Ovary (tissue), 9 donors: Measurements from ENCODE around the gene DIPK1B. TPM values are rescaled to one million over a fixed set of nuclear protein-coding genes. Genes with fewer than 3 reads are reported as not detected.

Experiments used
- DNase-seq, 5 donors: peaks; one replicate each; pipeline ENCODE4 v3.0.0-alpha.2; 2019 to 2020
- H3K27ac ChIP-seq, 2 donors: fragments of 200-600 bp; one replicate each; pipeline versions ENCODE4 v1.5.1 to v1.8.0; 2019 to 2022
- H3K27me3 ChIP-seq: fragments of 200-600 bp; one replicate; pipeline ENCODE4 v1.8.0; 2022
- H3K36me3 ChIP-seq: fragments of 200-600 bp; sonication (generic); one replicate; pipeline ENCODE4 v1.5.1; 2019
- H3K4me1 ChIP-seq: one replicate; pipeline ENCODE4 v1.8.1; 2013; ENCODE audit warnings: mild to moderate bottlenecking, moderate library complexity; ENCODE audit not compliant: insufficient read depth
- H3K4me3 ChIP-seq: fragments of 200-600 bp; sonication (generic); one replicate; pipeline ENCODE4 v1.5.1; 2017
- H3K9me3 ChIP-seq, 2 donors: fragments of 200-600 bp in 1 of 2; sonication (generic) in 1 of 2; one replicate each; pipeline versions ENCODE4 v1.5.1 to v1.8.1; 2013 to 2019; ENCODE audit warnings: mild to moderate bottlenecking in 1 of 2, moderate library complexity in 1 of 2
- EP300 ChIP-seq: sonication (generic); formaldehyde crosslinking; IDR thresholded peaks from one replicate; pipeline ENCODE4 v1.6.1; 2017; ENCODE audit warnings: antibody characterized with exemption
- POLR2A ChIP-seq: fragments of 450-650 bp; IDR thresholded peaks from one replicate; pipeline ENCODE4 v1.6.1; 2017; ENCODE audit warnings: antibody characterized with exemption, mild to moderate bottlenecking, moderate library complexity
- WGBS, 3 donors: extraction: QIAGEN DNeasy Blood & Tissue Kit in 1 of 3; methylation state at CpG; one replicate each; pipeline versions ENCODE4 v1.1.5 to v1.1.7; 2013 to 2017; 5-methylcytosine and 5-hydroxymethylcytosine counted together
- intact Hi-C, 4 donors: fragments of 100-400 bp; cut with DNase I; formaldehyde crosslinking; loops; one replicate each; pipeline versions ENCODE4 v1.11.0 to v1.15.1; 2022 to 2023
- polyA plus RNA-seq, 2 donors: library from polyadenylated mRNA; stranded (reverse); fragments of 200-250 nt in 1 of 2; fragments of 350-450 nt in 1 of 2; fragmentation: Illumina TruSeq in 1 of 2; extraction: RNeasy Lipid Tissue Mini Kit (QIAGEN cat#74804) in 1 of 2; gene quantifications; one replicate each; pipeline ENCODE4 v1.2.3, GENCODE V29; 2013 to 2014
- total RNA-seq, 7 donors: library from RNA; depleted of rRNA in 2 of 7; stranded (reverse); fragments of >200 nt in 2 of 7; fragmentation: NEBNext Ultra II Directional in 3 of 7; extraction: Animal tissue kit (Norgen Biotek cat#: 25700) in 3 of 7; gene quantifications; one replicate each; pipeline versions ENCODE4 v1.1.0 to v1.2.4, GENCODE V29; 2016 to 2023
- TF ChIP-seq, protein P1 (sequence below), 3 donors: fragments of 450-650 bp in 2 of 3; fragments of 200-600 bp in 1 of 3; IDR thresholded peaks; one replicate each; pipeline versions ENCODE4 v1.5.1 to v1.8.0; 2016 to 2022; ENCODE audit warnings: antibody characterized with exemption in 3 of 3, mild to moderate bottlenecking in 1 of 3
- donor health status: DM: no; HTN: no; CAD: no; lungs with moderate emphysema.
- donor health status: DM: no; HTN: no; CAD: no.
- donor health status: Bipolar disorder and iron deficiency.
- donor health status: DM: yes; HTN: yes; CAD: no.
- donor health status: DM: no; HTN: no; CAD: no.
- donor health status: DM: yes; HTN: yes; CAD: no.

DIPK1B gene
- total and polyA plus RNA-seq, 9 donors = 2.9 to 23.4 (median 13.1) TPM

DNA sequence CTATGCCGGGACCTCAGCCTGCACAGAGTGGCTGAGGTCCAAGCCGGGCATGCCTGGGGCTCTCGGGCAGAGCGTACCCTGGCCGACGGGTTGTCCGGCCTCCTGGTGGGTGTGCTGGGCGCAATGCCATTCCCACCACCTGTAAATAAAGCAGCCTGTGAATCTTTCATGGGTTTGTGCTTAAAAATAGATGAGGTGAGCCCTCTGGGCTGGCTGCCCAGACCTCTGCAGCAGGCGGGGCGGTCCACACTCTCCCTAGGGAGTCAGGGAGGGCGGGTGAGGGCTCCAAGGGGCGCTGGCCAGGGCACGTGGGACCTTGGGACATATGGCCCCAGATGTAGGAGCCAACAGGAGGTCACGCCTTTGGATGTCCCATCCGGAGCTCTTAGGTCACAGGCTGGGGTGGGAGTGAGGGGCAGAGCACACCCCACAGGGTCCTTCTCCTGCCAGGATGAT, 21.5 kb upstream of the DIPK1B start:
- peak in 3 of 5 donors; percentile 26 to 57 (median 27) for DNase-seq
- H3K4me3 ChIP-seq = no peak overlapping the region
- intact Hi-C loops = no loop called here
- no peaks in the 10 kb centered on the region for H3K36me3 ChIP-seq
- no peak for TF ChIP-seq EP300
- no peaks in the 10 kb centered on the region for H3K27me3 ChIP-seq
- no peak overlapping the region for H3K27ac ChIP-seq
- no peaks in the 10 kb centered on the region for H3K4me1 ChIP-seq
- H3K9me3 ChIP-seq = no peaks in the 10 kb centered on the region
- WGBS, 3 donors = 24 to 50% (median 32%) methylated on average over 15 of the region's 15 CpGs

DNA sequence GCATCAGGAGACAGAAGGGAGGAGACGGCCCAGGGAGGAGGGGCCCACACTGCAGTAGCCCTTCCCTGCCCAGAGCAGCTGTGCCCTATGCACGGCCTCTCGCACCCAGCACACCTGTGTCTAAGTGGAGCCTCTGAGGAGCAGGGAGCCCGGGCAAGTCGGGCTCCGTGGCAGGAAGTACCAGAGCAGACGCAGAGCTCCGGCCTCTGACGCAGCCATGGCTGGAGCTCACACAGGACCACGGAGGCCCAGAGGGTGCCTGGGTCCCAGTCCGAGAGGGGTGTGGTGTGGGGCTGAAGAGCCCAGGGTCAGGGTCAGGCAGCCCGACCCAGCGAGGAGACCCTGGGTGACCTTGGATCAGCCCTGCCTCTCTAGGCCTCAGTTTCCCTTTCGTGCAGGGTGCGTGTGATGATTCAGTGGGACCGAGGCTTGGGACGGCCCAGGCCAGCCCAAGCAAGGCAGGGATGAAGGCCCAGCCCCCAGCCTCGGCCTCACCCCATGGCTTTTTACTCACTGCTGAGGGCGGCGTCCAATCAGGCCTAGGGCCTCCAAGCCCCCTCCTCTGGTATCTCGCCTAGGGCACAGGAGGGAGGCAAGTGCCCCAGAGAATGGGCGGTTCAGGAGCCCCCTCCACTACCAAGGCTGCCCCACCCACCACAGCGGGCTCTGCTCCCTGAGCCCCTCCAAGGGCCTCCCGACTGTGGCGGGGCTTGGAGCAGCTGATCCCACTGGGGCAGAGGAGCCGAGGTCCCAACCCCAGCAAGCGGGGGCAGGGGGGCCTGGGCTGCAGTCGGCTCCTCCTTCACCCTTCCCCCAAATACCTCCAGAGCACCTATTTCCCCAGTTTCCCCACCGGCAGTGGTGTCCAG, 20.8 kb upstream of the DIPK1B start:
- Histone ChIP-seq H3K27ac (no peak overlapping the region), H3K4me3 (no peak overlapping the region), H3K36me3 (no peaks in the 10 kb centered on the region), H3K9me3 (no peaks in the 10 kb centered on the region), H3K4me1 (no peaks in the 10 kb centered on the region), H3K27me3 (no peaks in the 10 kb centered on the region)
- WGBS, 3 donors = 75 to 86% (median 79%) methylated on average over 29 of the region's 29 CpGs
- peak in 2 of 5 donors; percentile 15 to 31 for DNase-seq
- intact Hi-C loops = no loop called here
- TF ChIP-seq, protein P1, sequence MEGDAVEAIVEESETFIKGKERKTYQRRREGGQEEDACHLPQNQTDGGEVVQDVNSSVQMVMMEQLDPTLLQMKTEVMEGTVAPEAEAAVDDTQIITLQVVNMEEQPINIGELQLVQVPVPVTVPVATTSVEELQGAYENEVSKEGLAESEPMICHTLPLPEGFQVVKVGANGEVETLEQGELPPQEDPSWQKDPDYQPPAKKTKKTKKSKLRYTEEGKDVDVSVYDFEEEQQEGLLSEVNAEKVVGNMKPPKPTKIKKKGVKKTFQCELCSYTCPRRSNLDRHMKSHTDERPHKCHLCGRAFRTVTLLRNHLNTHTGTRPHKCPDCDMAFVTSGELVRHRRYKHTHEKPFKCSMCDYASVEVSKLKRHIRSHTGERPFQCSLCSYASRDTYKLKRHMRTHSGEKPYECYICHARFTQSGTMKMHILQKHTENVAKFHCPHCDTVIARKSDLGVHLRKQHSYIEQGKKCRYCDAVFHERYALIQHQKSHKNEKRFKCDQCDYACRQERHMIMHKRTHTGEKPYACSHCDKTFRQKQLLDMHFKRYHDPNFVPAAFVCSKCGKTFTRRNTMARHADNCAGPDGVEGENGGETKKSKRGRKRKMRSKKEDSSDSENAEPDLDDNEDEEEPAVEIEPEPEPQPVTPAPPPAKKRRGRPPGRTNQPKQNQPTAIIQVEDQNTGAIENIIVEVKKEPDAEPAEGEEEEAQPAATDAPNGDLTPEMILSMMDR (IDR thresholded peaks at IDR 0.05) = no peak
- TF ChIP-seq POLR2A (no peak), EP300 (no peak)

DNA sequence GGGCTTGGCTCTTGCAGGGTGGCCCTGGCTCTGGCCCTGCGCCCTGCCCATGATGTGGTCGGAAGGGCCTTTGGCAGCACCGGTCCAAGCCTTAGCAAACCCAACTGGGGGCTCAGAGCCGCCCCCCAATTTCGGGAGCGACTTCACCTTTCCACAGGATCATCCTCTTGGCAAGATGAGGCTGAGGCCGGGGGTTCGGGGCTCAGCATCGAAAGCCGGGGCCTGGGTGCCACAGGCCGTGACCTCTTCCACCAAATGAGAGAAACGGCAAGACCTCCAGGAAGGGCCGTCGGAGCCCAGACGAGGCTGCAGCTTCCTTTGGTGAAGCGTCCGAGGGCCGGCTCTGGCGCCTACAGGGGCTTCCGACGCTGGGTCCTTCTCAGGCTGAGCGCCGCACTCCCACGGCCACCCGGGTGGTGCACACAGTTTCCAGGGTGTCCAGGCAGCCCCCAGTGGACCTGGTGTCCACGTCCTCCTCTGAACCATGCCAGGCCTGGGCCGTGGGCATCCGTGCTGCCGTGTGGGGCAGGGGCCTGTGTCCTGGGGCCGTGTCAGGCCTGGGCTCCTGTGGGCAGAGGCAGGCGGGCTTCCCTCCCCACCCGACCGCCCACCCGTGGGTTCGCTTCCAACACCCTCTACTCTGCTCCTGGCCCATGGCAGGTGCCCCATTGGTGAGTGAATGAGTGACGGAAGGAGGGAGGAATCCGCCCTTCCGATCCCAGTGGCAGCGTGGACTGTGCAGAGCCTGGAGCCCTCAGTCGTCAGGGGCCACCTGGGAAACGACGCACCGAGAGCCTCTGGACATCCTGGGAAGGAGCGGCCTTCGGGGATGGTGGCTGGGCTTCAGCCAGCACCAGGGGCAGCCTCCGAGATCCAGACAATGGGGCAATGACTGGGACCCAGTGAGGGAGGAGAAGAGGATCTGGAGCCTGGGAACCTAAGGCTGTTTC, 19.9 kb upstream of the DIPK1B start:
- H3K4me3 ChIP-seq = no peak overlapping the region
- no peaks in the 10 kb centered on the region for H3K36me3 ChIP-seq
- H3K27me3 ChIP-seq = no peaks in the 10 kb centered on the region
- intact Hi-C loops = no loop called here
- no peaks in the 10 kb centered on the region for H3K9me3 ChIP-seq
- DNase-seq = peak in 2 of 5 donors; percentile 23 to 31
- TF ChIP-seq, protein P1 (IDR thresholded peaks at IDR 0.05) = no peak
- no peak for TF ChIP-seq EP300
- TF ChIP-seq POLR2A = no peak
- peaks cover 3% of the 10 kb centered on the region for H3K4me1 ChIP-seq
- WGBS, 3 donors = 82 to 87% (median 85%) methylated on average over 46 of the region's 46 CpGs
- no peak overlapping the region for H3K27ac ChIP-seq

- TF ChIP-seq, protein P1 (IDR thresholded peaks at IDR 0.05) = no peak
- TF ChIP-seq POLR2A (no peak), EP300 (no peak)
- no peaks in the 10 kb centered on the region for H3K27me3 ChIP-seq
- no peak for DNase-seq
- H3K27ac ChIP-seq = no peak overlapping the region
- intact Hi-C loops = no loop called here
- 65 to 74% (median 71%) methylated on average over 14 of the region's 14 CpGs for WGBS, 3 donors
- H3K4me1 ChIP-seq = peaks cover 3% of the 10 kb centered on the region
- H3K36me3 ChIP-seq = no peaks in the 10 kb centered on the region
- no peak overlapping the region for H3K4me3 ChIP-seq
- H3K9me3 ChIP-seq = no peaks in the 10 kb centered on the region
Observed at GRCh38 chr9:136693135-136693489, 19.3 kb upstream of the DIPK1B start.
